GM20431 (cell line): ENCODE results near the gene SLC12A7.

Source experiments
- in situ Hi-C: fragments of 300-500 bp; cut with MseI, MboI; formaldehyde crosslinking; loops from one replicate; pipeline ENCODE4 v1.15.0; 2020; ENCODE audit warnings: low sequenced_read_pairs; ENCODE audit not compliant: unreplicated experiment

Gene SLC12A7

GRCh38 chr5:1043327-1043726 lies 68.5 kb downstream of the SLC12A7 start:
- in situ Hi-C loops: no loop called here

GRCh38 chr5:1042626-1043025 lies 69.2 kb downstream of the SLC12A7 start:
- in situ Hi-C loops: no loop called here

- in situ Hi-C loops: no loop called here
Observed at GRCh38 chr5:1041225-1042143, 70.4 kb downstream of the SLC12A7 start.

GRCh38 chr5:1040571-1040970 lies 71.3 kb downstream of the SLC12A7 start:
- in situ Hi-C loops: no loop called here

GRCh38 chr5:1039706-1040260 lies 72.1 kb downstream of the SLC12A7 start:
- in situ Hi-C loops: no loop called here

GRCh38 chr5:1039210-1039548 lies 72.7 kb downstream of the SLC12A7 start:
- in situ Hi-C loops: no loop called here

- in situ Hi-C loops: no loop called here
Observed at GRCh38 chr5:1038417-1039209, 73.2 kb downstream of the SLC12A7 start.

GRCh38 chr5:1037671-1038416 lies 74.0 kb downstream of the SLC12A7 start:
- in situ Hi-C loops: no loop called here

- in situ Hi-C loops: no loop called here
Observed at GRCh38 chr5:1037123-1037670, 74.7 kb downstream of the SLC12A7 start.

GRCh38 chr5:1036504-1037122 lies 75.2 kb downstream of the SLC12A7 start:
- in situ Hi-C loops: no loop called here

- in situ Hi-C loops: no loop called here
Observed at GRCh38 chr5:1035421-1036405, 76.2 kb downstream of the SLC12A7 start.

GRCh38 chr5:1034986-1035385 lies 76.9 kb downstream of the SLC12A7 start:
- in situ Hi-C loops: no loop called here

GRCh38 chr5:1034421-1034905 lies 77.4 kb downstream of the SLC12A7 start:
- in situ Hi-C loops: no loop called here

GRCh38 chr5:1033606-1034420 lies 78.0 kb downstream of the SLC12A7 start:
- in situ Hi-C loops: no loop called here

- in situ Hi-C loops: no loop called here
Observed at GRCh38 chr5:1033178-1033577, 78.7 kb downstream of the SLC12A7 start.

- in situ Hi-C loops: no loop called here
Observed at GRCh38 chr5:1032551-1033027, 79.3 kb downstream of the SLC12A7 start.

- in situ Hi-C loops: no loop called here
Observed at GRCh38 chr5:1032011-1032410, 79.9 kb downstream of the SLC12A7 start.
